Neuron (in vitro differentiated cells): ENCODE measurements around the gene ALPK1.
"Not testable (repeated sequence)": the region's sequence is repeated elsewhere in the genome, so short reads cannot be mapped to it uniquely, and the experiment has no call there.

Experiments used
- H2AFZ ChIP-seq: one replicate; pipeline ENCODE4 v1.6.1; 2013; ENCODE audit warnings: low read depth, mild to moderate bottlenecking, inconsistent platforms, low read length, moderate library complexity
- H3K27me3 ChIP-seq: one replicate; pipeline ENCODE4 v1.6.1; 2013; ENCODE audit warnings: low read length; ENCODE audit not compliant: insufficient read depth
- H3K36me3 ChIP-seq: one replicate; pipeline ENCODE4 v1.6.1; 2013; ENCODE audit warnings: low read length; ENCODE audit not compliant: insufficient read depth
- H3K4me1 ChIP-seq: one replicate; pipeline ENCODE4 v1.6.1; 2013; ENCODE audit warnings: low read length; ENCODE audit not compliant: insufficient read depth
- H3K4me3 ChIP-seq: 2 replicates; pipeline ENCODE4 v1.5.1; 2013; ENCODE audit warnings: mild to moderate bottlenecking, low read length, moderate library complexity
- H3K9me3 ChIP-seq: one replicate; pipeline ENCODE4 v1.6.1; 2013; ENCODE audit warnings: low read length

ALPK1 gene

GRCh38 chr4:112290341-112290740 lies 6.8 kb upstream of the ALPK1 start:
- H2AFZ ChIP-seq: no peak overlapping the region
- H3K36me3 ChIP-seq: no peaks in the 10 kb centered on the region
- H3K4me1 ChIP-seq: no peaks in the 10 kb centered on the region
- no peaks in the 10 kb centered on the region for H3K9me3 ChIP-seq
- no peaks in the 10 kb centered on the region for H3K27me3 ChIP-seq
- no peak overlapping the region for H3K4me3 ChIP-seq

- H3K4me3 ChIP-seq: no peak overlapping the region
These were observed 2.6 kb downstream of the ALPK1 start for GRCh38 chr4:112299721-112300120.

GRCh38 chr4:112302320-112303274 lies 5.4 kb downstream of the ALPK1 start:
- Histone ChIP-seq H3K9me3 (no peaks in the 10 kb centered on the region), H3K27me3 (no peaks in the 10 kb centered on the region), H3K4me1 (no peaks in the 10 kb centered on the region), H3K4me3 (no peak overlapping the region), H3K36me3 (no peaks in the 10 kb centered on the region), H2AFZ (no peak overlapping the region)

More at GRCh38 chr4:112299721-112300120, 2.6 kb downstream of the ALPK1 start:
- Histone ChIP-seq H3K27me3 (no peaks in the 10 kb centered on the region), H3K4me1 (peaks cover 6% of the 10 kb centered on the region), H2AFZ (no peak overlapping the region), H3K36me3 (no peaks in the 10 kb centered on the region), H3K9me3 (no peaks in the 10 kb centered on the region)

- not testable (repeated sequence) for H2AFZ ChIP-seq, H3K4me3 ChIP-seq
These were observed 8.3 kb downstream of the ALPK1 start for GRCh38 chr4:112305477-112305876.

GRCh38 chr4:112309263-112309791 lies 12.2 kb downstream of the ALPK1 start:
- H3K36me3 ChIP-seq, H2AFZ ChIP-seq, H3K4me3 ChIP-seq, H3K9me3 ChIP-seq, H3K27me3 ChIP-seq: not testable (repeated sequence)
- peaks cover 12% of the 10 kb centered on the region for H3K4me1 ChIP-seq

More at GRCh38 chr4:112305477-112305876, 8.3 kb downstream of the ALPK1 start:
- H3K9me3 ChIP-seq, H3K36me3 ChIP-seq, H3K4me1 ChIP-seq, H3K27me3 ChIP-seq: not testable (repeated sequence)

- Histone ChIP-seq H2AFZ (no peak overlapping the region), H3K27me3 (no peaks in the 10 kb centered on the region), H3K4me3 (no peak overlapping the region), H3K4me1 (peaks cover 12% of the 10 kb centered on the region), H3K9me3 (no peaks in the 10 kb centered on the region), H3K36me3 (no peaks in the 10 kb centered on the region)
These were observed 14.3 kb downstream of the ALPK1 start for GRCh38 chr4:112311516-112311915.

GRCh38 chr4:112312610-112313239 lies 15.6 kb downstream of the ALPK1 start:
- Histone ChIP-seq H3K9me3 (no peaks in the 10 kb centered on the region), H2AFZ (no peak overlapping the region), H3K4me3 (no peak overlapping the region), H3K27me3 (no peaks in the 10 kb centered on the region), H3K4me1 (peaks cover 12% of the 10 kb centered on the region), H3K36me3 (no peaks in the 10 kb centered on the region)

GRCh38 chr4:112315446-112315845 lies 18.3 kb downstream of the ALPK1 start:
- H3K9me3 ChIP-seq: no peaks in the 10 kb centered on the region
- no peak overlapping the region for H3K4me3 ChIP-seq
- H3K36me3 ChIP-seq: no peaks in the 10 kb centered on the region
- H2AFZ ChIP-seq: no peak overlapping the region
- H3K4me1 ChIP-seq: peaks cover 8% of the 10 kb centered on the region
- no peaks in the 10 kb centered on the region for H3K27me3 ChIP-seq

- Histone ChIP-seq H3K9me3 (no peaks in the 10 kb centered on the region), H3K36me3 (no peaks in the 10 kb centered on the region), H3K27me3 (no peaks in the 10 kb centered on the region), H3K4me3 (no peak overlapping the region), H3K4me1 (peaks cover 8% of the 10 kb centered on the region), H2AFZ (no peak overlapping the region)
These were observed 19.2 kb downstream of the ALPK1 start for GRCh38 chr4:112316360-112316759.

GRCh38 chr4:112318239-112319142 lies 21.3 kb downstream of the ALPK1 start:
- Histone ChIP-seq H3K36me3 (no peaks in the 10 kb centered on the region), H3K4me3 (no peak overlapping the region), H3K9me3 (no peaks in the 10 kb centered on the region), H2AFZ (no peak overlapping the region), H3K27me3 (no peaks in the 10 kb centered on the region), H3K4me1 (no peaks in the 10 kb centered on the region)

GRCh38 chr4:112321776-112322684 lies 24.9 kb downstream of the ALPK1 start:
- Histone ChIP-seq H3K36me3 (no peaks in the 10 kb centered on the region), H2AFZ (no peak overlapping the region), H3K9me3 (no peaks in the 10 kb centered on the region), H3K4me3 (no peak overlapping the region), H3K4me1 (no peaks in the 10 kb centered on the region), H3K27me3 (no peaks in the 10 kb centered on the region)

GRCh38 chr4:112322866-112323265 lies 25.7 kb downstream of the ALPK1 start:
- no peaks in the 10 kb centered on the region for H3K9me3 ChIP-seq
- H3K4me3 ChIP-seq: no peak overlapping the region
- no peaks in the 10 kb centered on the region for H3K36me3 ChIP-seq
- H2AFZ ChIP-seq: no peak overlapping the region
- no peaks in the 10 kb centered on the region for H3K4me1 ChIP-seq
- H3K27me3 ChIP-seq: no peaks in the 10 kb centered on the region
